Esophagus squamous epithelium (tissue), 5 donors: ENCODE data around the gene GALNT14. TPM values are rescaled to one million over a fixed set of nuclear protein-coding genes. Genes with fewer than 3 reads are reported as not detected.
A peak's percentile ranks its signal among the peaks of the same experiment; 100 is the strongest.

Source experiments
- DNase-seq: peaks from one replicate; lab custom pipeline; 2025; lab: John Stamatoyannopoulos, UW
- H3K27ac ChIP-seq, 4 donors: fragments of 200-600 bp; sonication (generic); one replicate each; pipeline ENCODE4 v1.5.1; 2016 to 2019; ENCODE audit warnings: mild to moderate bottlenecking in 1 of 4
- H3K27me3 ChIP-seq, 4 donors: fragments of 200-600 bp; sonication (generic); 1 replicate in 3 of 4; 2 replicates in 1 of 4; pipeline versions ENCODE4 v1.5.1 to v1.6.0; 2017 to 2021; ENCODE audit warnings: antibody characterized with exemption in 1 of 4
- H3K36me3 ChIP-seq, 3 donors: fragments of 200-600 bp; sonication (generic); one replicate each; pipeline ENCODE4 v1.5.1; 2016 to 2019
- H3K4me1 ChIP-seq, 3 donors: fragments of 200-600 bp; sonication (generic); one replicate each; pipeline ENCODE4 v1.5.1; 2017 to 2019
- H3K4me3 ChIP-seq, 4 donors: fragments of 200-600 bp; sonication (generic); 1 replicate in 3 of 4; 2 replicates in 1 of 4; pipeline ENCODE4 v1.5.1; 2016 to 2019; ENCODE audit warnings: mild to moderate bottlenecking in 2 of 4, moderate library complexity in 1 of 4
- H3K9me3 ChIP-seq, 3 donors: fragments of 200-600 bp; sonication (generic); one replicate each; pipeline ENCODE4 v1.5.1; 2016 to 2019
- CTCF ChIP-seq, 6 experiments: fragments of 450-650 bp in 4 of 6; fragments of 200-600 bp in 2 of 6; sonication (generic) in 2 of 6; IDR thresholded peaks; one replicate each; pipeline ENCODE4 v1.5.1; 2016 to 2019; ENCODE audit warnings: antibody characterized with exemption in 6 of 6, mild to moderate bottlenecking in 4 of 6, moderate library complexity in 4 of 6
- POLR2A ChIP-seq, 4 donors: fragments of 450-650 bp; IDR thresholded peaks; one replicate each; pipeline ENCODE4 v1.6.1; 2017; ENCODE audit warnings: antibody characterized with exemption in 4 of 4, mild to moderate bottlenecking in 4 of 4, moderate library complexity in 3 of 4
- WGBS, 2 donors: methylation state at CpG; one replicate each; pipeline ENCODE4 v1.1.5; 2018; 5-methylcytosine and 5-hydroxymethylcytosine counted together
- intact Hi-C: fragments of 100-400 bp; cut with DNase I; formaldehyde crosslinking; loops from one replicate; pipeline ENCODE4 v1.15.0; 2022
- total RNA-seq, 4 donors: library from RNA; depleted of rRNA; stranded (reverse); fragments of >200 nt; gene quantifications; one replicate each; pipeline ENCODE4 v1.1.0, GENCODE V29; 2016
- donor health status: DM: yes; HTN: yes; CAD: no.

The GALNT14 gene
- total RNA-seq, 4 donors from 2014 or later = 18.6 to 29.0 (median 21.3) TPM

- H3K4me1 ChIP-seq = no peaks in the 10 kb centered on the region
- intact Hi-C loops = loop anchor here (5.0 kb wide), 1 partner anchor 458 kb away; no protein-coding TSS in a partner anchor
- H3K4me3 ChIP-seq = no peak overlapping the region
- 0% methylated on average over 3 of the region's 4 CpGs for WGBS, 2 donors
- DNase-seq = no peak
- H3K27me3 ChIP-seq = peaks cover 0 to 6% (median 0%) of the 10 kb centered on the region in 4 donors
- H3K9me3 ChIP-seq = no peaks in the 10 kb centered on the region
- no peak overlapping the region for H3K27ac ChIP-seq
- peak in 5 of 6 experiments; percentile 84 to 90 (median 87) for TF ChIP-seq CTCF (IDR thresholded peaks at IDR 0.05)
- no peak for TF ChIP-seq POLR2A (IDR thresholded peaks at IDR 0.05)
- peaks cover 0 to 9% (median 0%) of the 10 kb centered on the region in 3 donors for H3K36me3 ChIP-seq
Observed at GRCh38 chr2:31170071-31170698, 31.9 kb upstream of the GALNT14 start.

GRCh38 chr2:31168291-31168690, 30.1 kb upstream of the GALNT14 start:
- H3K9me3 ChIP-seq = no peaks in the 10 kb centered on the region
- TF ChIP-seq POLR2A (IDR thresholded peaks at IDR 0.05) (no peak), CTCF (IDR thresholded peaks at IDR 0.05) (no peak)
- no peaks in the 10 kb centered on the region for H3K4me1 ChIP-seq
- no peak overlapping the region for H3K27ac ChIP-seq
- H3K27me3 ChIP-seq = peaks cover 0 to 6% (median 0%) of the 10 kb centered on the region in 4 donors
- no peak overlapping the region for H3K4me3 ChIP-seq
- intact Hi-C loops = no loop called here
- 80 to 100% methylated on average over 1 to 3 of the region's 6 CpGs for WGBS, 2 donors
- DNase-seq = no peak
- no peaks in the 10 kb centered on the region for H3K36me3 ChIP-seq

GRCh38 chr2:31166925-31167324, 28.7 kb upstream of the GALNT14 start:
- intact Hi-C loops = no loop called here
- H3K4me1 ChIP-seq = no peaks in the 10 kb centered on the region
- H3K27me3 ChIP-seq = peaks cover 0 to 6% (median 0%) of the 10 kb centered on the region in 4 donors
- TF ChIP-seq POLR2A (IDR thresholded peaks at IDR 0.05) (no peak), CTCF (IDR thresholded peaks at IDR 0.05) (no peak)
- no peak for DNase-seq
- H3K27ac ChIP-seq = no peak overlapping the region
- H3K9me3 ChIP-seq = no peaks in the 10 kb centered on the region
- H3K36me3 ChIP-seq = no peaks in the 10 kb centered on the region
- 64 to 89% methylated on average over 1 of the region's 1 CpG for WGBS, 2 donors
- no peak overlapping the region for H3K4me3 ChIP-seq

- H3K27me3 ChIP-seq = peaks cover 0 to 6% (median 0%) of the 10 kb centered on the region in 4 donors
- no peaks in the 10 kb centered on the region for H3K9me3 ChIP-seq
- H3K27ac ChIP-seq = no peak overlapping the region
- no peak for DNase-seq
- WGBS, 2 donors = 59 to 61% methylated on average over 6 of the region's 6 CpGs
- no peak overlapping the region for H3K4me3 ChIP-seq
- H3K4me1 ChIP-seq = no peaks in the 10 kb centered on the region
- intact Hi-C loops = no loop called here
- H3K36me3 ChIP-seq = no peaks in the 10 kb centered on the region
- no peak for TF ChIP-seq POLR2A (IDR thresholded peaks at IDR 0.05)
Observed at GRCh38 chr2:31163011-31163539, 24.8 kb upstream of the GALNT14 start.

GRCh38 chr2:31161637-31162036, 23.4 kb upstream of the GALNT14 start:
- TF ChIP-seq POLR2A (IDR thresholded peaks at IDR 0.05) (no peak), CTCF (IDR thresholded peaks at IDR 0.05) (no peak)
- H3K4me1 ChIP-seq = no peaks in the 10 kb centered on the region
- no peaks in the 10 kb centered on the region for H3K9me3 ChIP-seq
- H3K27me3 ChIP-seq = peaks cover 0 to 6% (median 0%) of the 10 kb centered on the region in 4 donors
- no peaks in the 10 kb centered on the region for H3K36me3 ChIP-seq
- WGBS, 2 donors = 92 to 93% methylated on average over 6 of the region's 6 CpGs
- no peak overlapping the region for H3K27ac ChIP-seq
- no peak for DNase-seq
- intact Hi-C loops = no loop called here
- no peak overlapping the region for H3K4me3 ChIP-seq
